Embryonic facial prominence (tissue), 1 donor: ENCODE measurements around the gene SLC1A2.

Source experiments
- DNase-seq: peaks from one replicate; pipeline ENCODE4 v3.0.0-alpha.2; 2016; ENCODE audit errors: extremely low spot score

SLC1A2 gene

GRCh38 chr11:35419184-35419829 lies at the start of gene SLC1A2:
Gene SLC1A2, minus strand, starts transcription at chr11:35419558. Its CDS starts 592 bp downstream, at chr11:35418966.
- no peak for DNase-seq

- no peak for DNase-seq
These were observed 46.7 kb upstream of the SLC1A2 start for GRCh38 chr11:35466058-35466457.

DNA sequence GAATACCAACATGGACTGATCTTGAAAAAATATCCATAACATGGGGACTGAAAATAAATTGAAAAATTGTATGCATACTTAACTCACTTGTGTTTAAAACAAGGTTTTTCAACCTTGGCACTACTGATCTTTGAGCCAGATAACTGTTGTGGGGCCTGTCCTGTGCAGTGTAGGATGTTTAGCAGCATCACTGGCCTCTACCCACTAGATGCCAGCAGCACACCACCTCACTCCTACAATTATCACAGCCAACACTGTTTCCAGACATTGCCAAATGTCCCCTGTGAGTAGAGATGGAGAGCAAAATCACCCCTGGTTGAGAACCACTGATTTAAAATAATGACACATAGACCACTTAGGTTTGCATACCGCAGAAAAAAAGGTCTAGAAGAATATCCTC lies 45.0 kb upstream of the SLC1A2 start:
- DNase-seq: no peak

DNA sequence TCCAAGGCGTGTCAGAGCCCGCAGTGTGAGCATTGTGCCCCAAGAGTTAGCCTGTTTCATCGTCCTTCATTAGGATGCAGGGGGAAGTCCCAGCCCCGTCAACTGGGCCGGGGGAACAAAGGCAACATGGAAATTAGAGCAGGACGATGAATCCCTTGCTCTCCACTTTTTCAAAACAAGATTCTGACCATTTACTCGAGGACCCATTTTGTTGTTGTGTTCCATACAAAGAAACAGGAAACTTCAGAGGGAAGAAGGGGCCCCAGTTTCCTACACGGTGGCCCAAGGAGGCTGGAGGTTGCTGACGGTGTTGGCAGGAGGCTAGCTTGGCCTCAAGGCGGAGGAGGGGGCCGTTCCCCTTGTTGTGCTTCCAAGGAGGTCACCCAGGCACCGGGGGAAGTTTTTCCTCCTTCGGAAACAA lies 44.0 kb upstream of the SLC1A2 start:
- DNase-seq: no peak

DNA sequence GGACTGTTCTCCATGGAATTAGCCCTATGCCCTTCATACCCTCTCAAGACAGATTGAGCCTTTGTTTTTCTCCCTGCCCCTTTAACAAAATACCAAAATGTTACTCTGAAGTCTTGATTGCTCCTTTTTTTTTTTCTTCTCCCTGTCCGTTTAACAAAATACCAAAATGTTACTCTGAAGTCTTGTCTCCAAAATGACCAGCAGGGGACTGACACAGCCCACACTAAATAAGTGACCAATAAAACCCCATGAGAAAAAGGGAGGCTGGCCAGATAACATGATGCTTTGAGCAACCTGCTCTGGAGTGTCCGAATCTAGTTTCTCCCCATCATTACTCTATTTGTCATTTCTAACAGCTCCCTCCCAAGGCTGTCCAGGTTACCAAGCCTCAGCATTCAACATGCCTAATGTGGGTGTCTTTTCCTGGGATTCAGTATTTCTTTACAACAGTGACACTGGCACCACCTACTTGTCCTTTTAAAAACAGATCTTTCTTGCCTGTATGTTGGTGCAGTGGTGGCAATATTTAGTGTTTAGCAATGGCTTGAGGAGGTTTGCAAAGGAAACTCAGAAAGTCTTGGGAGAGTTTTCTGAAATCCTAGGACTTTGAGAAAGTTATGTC lies 42.7 kb upstream of the SLC1A2 start:
- DNase-seq: no peak

GRCh38 chr11:35459489-35459888 lies 40.1 kb upstream of the SLC1A2 start:
- no peak for DNase-seq

DNA sequence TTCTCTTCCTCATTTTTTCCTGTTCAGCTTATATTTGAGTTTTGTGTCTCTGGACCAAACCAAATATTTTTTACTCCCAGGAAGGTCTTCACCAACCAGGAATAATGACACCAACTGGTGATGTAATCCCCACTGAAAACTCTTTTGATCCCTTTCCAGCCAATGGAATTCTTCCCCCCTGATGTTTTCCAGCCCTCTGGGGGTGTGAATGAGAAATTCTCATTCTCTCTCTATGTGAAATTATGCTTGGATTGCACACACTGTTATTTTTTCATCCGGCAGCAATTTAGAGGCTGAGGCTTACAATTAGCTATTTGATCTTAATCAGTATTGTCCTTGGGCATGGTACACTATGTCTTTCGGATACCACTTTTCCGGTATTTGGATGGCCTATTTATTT lies 39.5 kb upstream of the SLC1A2 start:
- no peak for DNase-seq

DNA sequence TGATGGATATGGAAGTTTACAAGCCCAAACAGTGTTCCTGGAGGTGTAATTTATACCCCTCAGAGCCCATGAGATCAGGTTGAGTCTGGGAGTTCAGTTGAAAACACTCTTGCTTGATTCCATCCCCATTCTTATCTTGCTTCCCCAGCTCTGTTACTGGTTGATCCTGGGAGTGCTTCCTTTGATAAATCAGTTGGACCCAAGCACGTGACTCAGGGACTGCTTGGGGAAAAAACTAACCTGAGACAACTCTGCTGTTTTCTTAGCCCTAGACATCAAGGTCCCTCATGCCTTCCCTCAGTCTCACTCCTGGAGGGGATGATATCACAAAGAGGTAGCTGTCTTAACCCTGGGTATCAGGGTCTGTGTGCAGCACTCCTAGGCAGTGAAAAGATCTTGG lies 35.0 kb upstream of the SLC1A2 start:
- no peak for DNase-seq

DNA sequence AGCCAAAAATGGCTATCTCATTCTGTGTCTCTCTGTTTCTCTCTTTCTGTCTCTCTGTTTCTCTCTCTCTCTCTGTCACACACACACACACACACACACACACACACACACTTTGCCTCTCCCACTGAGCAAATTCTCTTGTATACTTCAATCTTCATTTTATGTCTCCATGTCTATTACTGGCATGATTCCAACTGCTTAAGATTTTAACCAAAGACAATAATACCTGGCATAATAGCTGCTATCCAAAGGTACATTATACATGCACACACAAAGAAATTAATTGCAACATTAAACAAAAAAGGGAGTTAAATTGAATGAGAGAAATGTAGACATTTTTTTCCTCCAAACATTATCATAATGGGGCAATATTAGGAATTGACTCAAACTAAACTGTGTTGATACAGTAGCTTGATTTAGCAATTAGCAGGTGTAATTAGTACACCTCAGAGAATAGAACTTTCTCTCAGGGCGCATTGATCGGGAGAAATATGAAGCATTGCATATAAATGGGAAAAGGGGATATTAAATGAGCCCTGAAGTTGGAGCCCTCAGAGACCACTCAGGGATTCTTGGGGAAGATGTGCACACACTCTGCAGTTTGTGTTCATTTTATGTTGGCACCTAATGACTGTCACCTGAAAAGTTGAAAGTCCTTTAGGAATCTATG lies 17.4 kb upstream of the SLC1A2 start:
- no peak for DNase-seq

DNA sequence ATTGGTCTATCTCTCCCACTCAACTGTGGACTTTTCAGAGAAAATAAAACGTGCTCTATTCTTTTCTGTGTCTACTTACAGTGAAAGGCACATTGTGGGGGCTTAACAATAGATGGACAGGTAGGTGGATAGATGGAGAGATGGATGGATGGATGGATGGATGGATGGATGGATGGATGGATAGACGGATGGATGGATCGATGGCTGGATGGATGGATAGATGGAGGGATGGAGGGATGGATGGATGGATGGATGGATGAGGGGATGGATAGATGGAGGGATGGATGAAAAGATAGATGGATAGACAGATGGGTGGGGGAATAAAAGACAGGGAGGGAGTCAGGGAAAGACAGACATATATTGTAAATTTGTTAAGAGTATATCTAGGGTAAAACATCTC lies 14.2 kb upstream of the SLC1A2 start:
- no peak for DNase-seq

DNA sequence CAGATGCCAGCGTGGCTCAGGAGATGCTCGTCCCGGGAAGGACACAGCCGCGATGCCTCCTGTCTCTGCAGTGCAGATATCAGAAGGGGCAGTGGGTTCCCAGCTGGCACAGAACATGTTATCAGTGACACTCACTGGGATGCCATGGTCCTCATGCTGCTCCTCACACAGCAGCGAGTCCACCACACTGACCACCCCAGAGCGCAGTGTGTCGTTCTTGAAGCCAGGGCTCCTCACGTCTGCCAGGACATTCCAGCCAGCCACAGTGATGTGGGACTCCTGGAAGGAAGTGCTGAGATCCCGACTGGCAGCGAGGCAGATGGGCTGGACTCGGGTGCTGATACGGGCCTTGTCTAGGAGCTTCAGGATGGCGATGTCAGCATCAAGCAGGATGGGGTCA lies 13.1 kb upstream of the SLC1A2 start:
- no peak for DNase-seq

DNA sequence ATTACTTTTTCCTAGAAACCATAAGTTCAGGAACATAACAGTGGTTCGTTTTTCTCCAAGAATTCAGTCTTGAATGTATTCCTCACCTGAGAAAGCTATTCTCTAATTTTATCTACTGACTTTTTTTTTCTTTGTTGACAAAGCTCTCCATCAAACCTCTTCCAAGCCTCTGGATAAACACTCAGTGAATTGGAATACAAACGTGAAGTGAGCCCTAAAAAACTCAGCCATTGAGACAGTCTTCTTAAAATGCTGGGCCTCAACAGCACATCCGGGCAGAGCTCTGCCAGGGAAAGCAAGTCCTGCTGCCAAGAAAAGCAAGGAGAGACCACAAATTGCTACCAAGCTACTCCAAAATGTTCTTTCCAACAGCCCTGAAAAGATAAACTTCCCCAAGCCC lies 7.7 kb upstream of the SLC1A2 start:
- DNase-seq: peak; percentile 52

GRCh38 chr11:35426351-35426750 lies 7.0 kb upstream of the SLC1A2 start:
- DNase-seq: no peak

DNA sequence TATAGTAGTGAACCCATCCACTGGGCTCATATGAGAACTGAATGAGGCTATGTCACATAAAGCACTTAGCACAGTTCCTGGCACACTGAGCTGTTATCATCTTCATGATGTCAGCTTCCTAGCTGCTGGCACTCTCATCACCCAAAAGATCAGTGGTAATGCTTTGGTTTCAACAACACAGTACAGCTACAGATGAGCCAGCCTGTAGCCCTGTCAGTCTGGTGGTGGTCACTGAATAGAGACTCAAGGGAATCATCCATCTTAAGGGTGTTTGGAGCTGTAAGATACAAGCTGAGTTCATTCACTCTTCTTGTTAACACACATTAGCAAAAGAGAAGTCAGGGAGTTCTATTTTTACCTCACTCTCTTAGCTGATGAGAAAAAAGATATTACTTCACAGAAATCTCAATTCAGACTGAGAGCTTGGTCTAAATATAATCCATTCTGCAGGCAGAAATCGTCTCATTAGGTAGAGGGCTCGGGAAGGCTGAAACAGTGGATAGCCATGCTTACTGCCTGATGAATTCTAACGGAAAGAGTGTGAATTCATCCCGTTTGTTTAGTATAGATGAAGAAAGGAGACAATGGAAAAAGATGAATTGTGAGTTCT lies 6.3 kb upstream of the SLC1A2 start:
- no peak for DNase-seq

DNA sequence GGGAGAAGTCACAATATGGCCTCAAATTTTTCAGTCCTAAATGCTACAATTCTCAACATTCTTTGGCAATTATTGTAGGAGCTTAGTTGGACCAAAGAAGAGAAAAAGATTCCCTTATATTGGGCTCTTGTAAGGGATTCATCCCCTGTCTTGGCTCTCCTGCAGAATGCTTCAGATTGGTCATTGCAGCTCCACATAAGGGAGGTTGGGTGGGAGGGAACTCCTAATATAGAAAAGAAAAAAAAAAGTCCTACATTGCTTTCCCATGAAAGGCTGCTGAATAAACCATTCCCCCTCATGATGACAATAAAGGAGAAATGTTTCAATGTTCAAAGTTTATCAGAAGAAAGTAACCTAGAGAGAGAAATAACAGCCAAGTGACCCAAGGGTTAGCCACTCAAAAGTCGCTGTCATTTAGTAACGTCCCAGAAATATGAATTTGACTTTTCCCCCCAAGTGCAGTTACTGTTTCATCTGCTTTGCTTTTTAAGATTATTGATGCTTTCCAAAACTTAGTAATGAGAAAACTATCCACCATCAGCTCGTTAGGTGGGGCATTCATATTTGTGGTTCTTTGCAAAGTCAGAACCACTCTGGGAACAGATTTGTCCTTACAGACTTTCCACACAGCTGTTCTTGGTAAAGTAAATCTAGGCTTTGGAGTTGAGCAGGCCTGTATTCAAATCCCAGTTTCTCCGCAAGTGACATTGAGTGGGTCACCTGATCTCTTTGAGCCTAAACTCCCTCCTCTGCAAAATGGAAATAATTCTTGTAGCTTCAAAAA lies 5.0 kb upstream of the SLC1A2 start:
- DNase-seq: no peak

DNA sequence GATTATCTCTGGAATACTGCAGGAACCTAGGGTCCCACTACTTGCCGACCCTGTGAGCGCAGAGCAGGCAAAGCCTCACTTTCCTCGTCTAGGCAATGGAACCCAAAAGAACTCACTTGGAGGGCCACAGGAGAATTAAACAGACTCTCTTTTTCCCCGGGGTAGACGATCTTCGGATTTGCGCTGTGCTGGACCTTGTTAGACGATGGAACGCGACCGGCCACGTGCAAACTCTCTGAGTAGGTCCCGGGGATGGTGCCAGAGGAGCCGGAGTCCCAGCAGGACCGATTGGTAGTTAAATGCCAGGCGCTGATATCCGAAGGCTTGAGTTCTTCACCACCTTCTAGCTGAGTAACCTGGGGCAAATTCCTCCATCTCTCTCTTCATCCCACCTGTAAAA lies 1.0 kb upstream of the SLC1A2 start:
- DNase-seq: no peak

DNA sequence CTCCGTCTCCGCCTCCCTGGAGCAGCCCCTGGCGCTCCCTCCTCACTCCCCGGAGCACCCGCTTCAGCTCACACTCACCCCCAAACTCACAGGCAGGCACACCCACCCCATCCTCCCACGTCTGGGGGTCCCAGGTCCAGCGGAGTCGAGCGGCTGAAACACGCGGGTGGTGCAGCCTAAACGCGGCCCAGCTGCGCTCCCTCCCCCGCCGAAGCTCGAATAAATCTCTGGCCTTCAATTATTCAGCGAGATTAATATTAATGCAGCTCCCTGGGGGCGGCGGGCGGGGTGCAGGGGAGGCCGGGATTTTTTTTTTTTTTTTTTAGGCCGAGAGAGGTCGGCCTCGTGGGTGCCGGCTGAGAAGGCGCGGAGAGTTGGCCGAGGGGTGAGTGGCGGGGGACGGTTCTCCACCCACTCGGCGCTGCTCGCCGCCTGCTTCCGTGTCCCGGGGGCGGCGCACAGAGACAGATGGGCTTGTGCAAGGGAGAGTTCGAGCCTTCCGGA lies 524 bp upstream of the SLC1A2 start:
- DNase-seq: no peak

DNA sequence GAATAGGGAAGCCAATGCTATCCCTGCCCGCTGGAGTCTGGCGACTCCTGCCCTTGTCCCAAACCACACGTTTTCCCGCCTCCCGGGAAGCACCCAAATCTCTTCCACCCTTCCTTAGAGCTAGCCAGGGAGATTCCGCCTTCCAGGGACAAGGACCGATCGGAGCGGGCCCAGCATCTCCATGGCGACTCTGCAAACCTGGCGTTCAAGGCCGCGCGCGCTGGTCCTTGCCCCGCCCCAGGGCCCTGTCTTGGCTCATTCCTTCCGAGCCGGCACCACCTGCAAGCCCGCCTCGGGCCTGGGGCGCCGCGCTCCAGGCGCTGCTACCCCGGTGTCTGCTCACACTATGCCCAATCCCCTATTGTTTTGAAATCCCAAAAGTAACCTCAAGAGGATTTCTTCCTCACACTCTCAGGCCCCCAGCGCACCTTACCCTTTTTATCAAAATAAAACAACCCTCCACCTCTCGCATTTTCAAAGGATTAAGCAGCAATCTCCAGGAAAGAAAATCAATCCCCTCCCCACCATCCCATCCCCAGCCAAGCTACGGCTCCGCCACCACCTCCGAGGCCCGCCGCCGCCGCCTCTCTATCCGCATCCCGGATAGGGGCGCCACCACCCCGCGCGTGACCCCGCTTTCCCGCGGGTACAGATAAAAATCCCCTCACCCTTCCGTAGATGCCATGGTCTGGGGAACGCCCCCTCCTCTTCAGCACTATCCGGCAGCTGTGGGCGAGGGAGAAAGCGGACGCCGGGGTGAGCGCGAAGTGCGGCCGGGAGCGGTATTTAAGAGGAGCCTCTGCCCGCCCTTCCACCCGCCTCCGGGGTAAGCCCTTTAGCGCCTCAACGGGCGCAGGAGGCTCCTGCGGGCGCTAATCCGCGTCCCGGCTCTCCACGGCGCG lies 825 bp downstream of the SLC1A2 start:
- no peak for DNase-seq

DNA sequence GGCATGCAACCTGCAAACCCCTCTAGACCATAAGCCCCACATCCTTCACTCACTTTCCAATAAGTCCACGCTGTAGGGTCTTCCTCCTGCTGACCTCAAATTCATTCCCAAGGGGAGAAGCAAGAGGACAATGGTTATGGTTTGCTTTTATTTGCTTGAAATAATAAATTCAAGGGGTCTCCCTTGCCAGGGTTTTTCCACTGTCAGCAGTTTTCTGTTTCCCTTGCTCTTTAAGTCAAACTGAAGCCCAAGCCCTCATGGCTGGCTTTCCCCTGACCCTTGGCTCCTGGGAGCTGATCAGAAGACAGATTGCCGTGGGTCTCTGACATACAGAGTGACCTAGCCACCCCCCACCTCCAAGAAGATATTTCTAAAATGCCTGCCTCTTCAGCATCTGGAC lies 3.9 kb downstream of the SLC1A2 start:
- no peak for DNase-seq

- no peak for DNase-seq
These were observed 4.6 kb downstream of the SLC1A2 start for GRCh38 chr11:35414776-35415175.

DNA sequence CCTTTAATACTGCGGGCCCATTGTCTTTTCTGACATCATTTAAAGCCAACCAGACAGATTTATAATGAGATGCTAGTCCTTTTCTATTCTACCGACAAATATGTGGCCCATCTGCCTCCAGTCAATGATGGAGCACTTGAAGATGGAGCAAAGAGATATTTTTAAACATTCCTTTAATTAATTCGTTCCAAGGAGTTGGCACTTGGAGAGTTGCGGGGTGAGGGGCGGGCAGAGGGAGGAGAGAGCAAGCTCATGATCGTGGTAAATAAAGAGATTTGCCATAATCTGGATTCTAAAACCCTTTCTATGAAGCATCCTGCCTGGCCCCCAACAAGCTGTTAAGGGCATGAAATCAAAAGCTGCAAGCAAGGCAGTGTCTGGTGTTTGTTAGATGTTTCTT lies 5.0 kb downstream of the SLC1A2 start:
- DNase-seq: no peak
